GM12878 (cell line): ENCODE results near the gene RHCG. TPM values are rescaled to one million over a fixed set of nuclear protein-coding genes. Genes with fewer than 3 reads are reported as not detected.

Source experiments
- ATAC-seq: fragments of 200-7000 bp; cut with Tn5 transposase; 3 replicates; pipeline ENCODE4 v1.9.1; 2020; ENCODE audit warnings: mild to moderate bottlenecking, moderate library complexity
- BruUV-seq: library from RNA; stranded (reverse); fragments of 400-500 nt; replicated peaks from 2 replicates; lab custom pipeline; 2021; lab: Mats Ljungman, UMichigan
- CTCF ChIA-PET: fragments of 300-600 bp; sonication (Branson Sonifier 250); formaldehyde crosslinking; extraction: SDS; loops from one replicate; lab custom pipeline; 2021; ENCODE audit warnings: inconsistent platforms; lab: Yijun Ruan, JAX
- POLR2A ChIA-PET: fragments of 350-600 bp; formaldehyde crosslinking; extraction: SDS; loops from one replicate; lab custom pipeline; 2021; ENCODE audit warnings: inconsistent platforms; lab: Charles Lee
- RAD21 ChIA-PET: fragments of 300-600 bp; sonication (Branson Sonifier 250); formaldehyde crosslinking; loops from one replicate; lab custom pipeline; 2023; ENCODE audit warnings: antibody characterized with exemption; ENCODE audit not compliant: unreplicated experiment; lab: Charles Lee
- SMC1A ChIA-PET: fragments of 300-600 bp; sonication (Branson Sonifier 250); formaldehyde crosslinking; loops from one replicate; lab custom pipeline; 2023; ENCODE audit not compliant: unreplicated experiment, uncharacterized antibody; lab: Charles Lee
- DNase-seq: peaks from one replicate; pipeline ENCODE4 v3.0.0-alpha.2; 2011; ENCODE audit warnings: low read depth, low spot score
- FAIRE-seq: peaks from 3 replicates; lab custom pipeline; 2011; peaks lifted over from hg19 to GRCh38; lab: Jason Lieb, UNC
- H2AFZ ChIP-seq: 2 replicates; pipeline ENCODE4 v1.6.0; 2011; ENCODE audit warnings: low read depth, low read length, control low read depth; ENCODE audit not compliant: control insufficient read depth
- H3K27ac ChIP-seq: 2 replicates; pipeline ENCODE4 v1.5.1; 2011; ENCODE audit warnings: control low read depth; ENCODE audit not compliant: control insufficient read depth, insufficient read depth
- H3K27me3 ChIP-seq, 2 experiments: replicated peaks in 1 of 2; 2 replicates each; pipeline versions ENCODE4 v1.6.0 to v1.6.1; 2011; ENCODE audit warnings: low read length in 1 of 2; ENCODE audit not compliant: control insufficient read depth in 2 of 2, insufficient read depth in 2 of 2
- H3K36me3 ChIP-seq, 2 experiments: 2 replicates each; pipeline ENCODE4 v1.5.1; 2011; ENCODE audit warnings: low read length in 1 of 2; ENCODE audit not compliant: control insufficient read depth in 2 of 2, insufficient read depth in 2 of 2
- H3K4me1 ChIP-seq: 2 replicates; pipeline ENCODE4 v1.6.1; 2011; ENCODE audit warnings: mild to moderate bottlenecking, low read length, moderate library complexity, mixed read lengths; ENCODE audit not compliant: control insufficient read depth, insufficient read depth
- H3K4me2 ChIP-seq: 2 replicates; pipeline ENCODE4 v1.6.0; 2011; ENCODE audit warnings: control low read depth; ENCODE audit not compliant: control insufficient read depth, insufficient read depth
- H3K4me3 ChIP-seq: fragments of 200-600 bp; sonication (generic); 2 replicates; pipeline ENCODE4 v1.5.1; 2016
- H3K79me2 ChIP-seq: 2 replicates; pipeline ENCODE4 v1.6.0; 2011; ENCODE audit warnings: low read length; ENCODE audit not compliant: control insufficient read depth, insufficient read depth
- H3K9ac ChIP-seq: 2 replicates; pipeline ENCODE4 v1.8.0; 2011; ENCODE audit warnings: low read length, control low read depth, mixed read lengths; ENCODE audit not compliant: control insufficient read depth, insufficient read depth
- H3K9me3 ChIP-seq: replicated peaks from 3 replicates; pipeline ENCODE4 v1.5.1; 2011; ENCODE audit warnings: mild to moderate bottlenecking, low read length; ENCODE audit not compliant: control insufficient read depth, insufficient read depth
- H4K20me1 ChIP-seq: 2 replicates; pipeline ENCODE4 v1.6.0; 2011; ENCODE audit not compliant: control insufficient read depth, insufficient read depth
- CHD4 ChIP-seq: fragments of 200-600 bp; sonication (generic); IDR thresholded peaks from 2 replicates; pipeline ENCODE4 v1.6.1; 2016; ENCODE audit warnings: mild to moderate bottlenecking
- ESRRA ChIP-seq: IDR thresholded peaks from 2 replicates; pipeline ENCODE4 v1.6.1; 2012; ENCODE audit warnings: mild to moderate bottlenecking, low read length, improper control_type of control experiment
- HCFC1 ChIP-seq: fragments of 150-350 bp; IDR thresholded peaks from 2 replicates; pipeline ENCODE4 v1.6.1; 2014; ENCODE audit warnings: low read length
- HDGF ChIP-seq: fragments of 450-650 bp; IDR thresholded peaks from 2 replicates; pipeline ENCODE4 v1.6.1; 2016; ENCODE audit warnings: antibody characterized with exemption
- JUND ChIP-seq: IDR thresholded peaks from 2 replicates; pipeline ENCODE4 v1.6.1; 2012; ENCODE audit warnings: low read depth, mild to moderate bottlenecking, low read length, improper control_type of control experiment, moderate library complexity
- KAT2A ChIP-seq: conservative IDR thresholded peaks from 2 replicates; pipeline ENCODE4 v1.6.1; 2011; ENCODE audit warnings: low read depth, low read length; ENCODE audit not compliant: control insufficient read depth
- MLLT1 ChIP-seq: fragments of 450-650 bp; IDR thresholded peaks from 2 replicates; pipeline ENCODE4 v1.6.1; 2016; ENCODE audit warnings: mild to moderate bottlenecking
- MYC ChIP-seq: IDR thresholded peaks from 2 replicates; pipeline ENCODE4 v1.6.1; 2011; ENCODE audit warnings: mild to moderate bottlenecking, low read length, moderate library complexity, inconsistent platforms; ENCODE audit not compliant: insufficient read depth, insufficient replicate concordance, insufficient read length, severe bottlenecking
- NFIC ChIP-seq: IDR thresholded peaks from 2 replicates; pipeline ENCODE4 v1.6.1; 2012; ENCODE audit warnings: low read depth, mild to moderate bottlenecking, inconsistent platforms, low read length, moderate library complexity
- NR2C2 ChIP-seq: IDR thresholded peaks from 2 replicates; pipeline ENCODE4 v1.6.1; 2011; ENCODE audit warnings: borderline replicate concordance, low read depth; ENCODE audit not compliant: control insufficient read depth, insufficient read length
- SMC3 ChIP-seq: IDR thresholded peaks from 2 replicates; pipeline ENCODE4 v1.6.1; 2011; ENCODE audit warnings: low read length, improper control_type of control experiment, borderline replicate concordance
- SREBF1 ChIP-seq: IDR thresholded peaks from 2 replicates; pipeline ENCODE4 v1.6.1; 2012; ENCODE audit warnings: mild to moderate bottlenecking, low read length
- WRNIP1 ChIP-seq: IDR thresholded peaks from 2 replicates; pipeline ENCODE4 v1.6.1; 2011; ENCODE audit warnings: low read depth, low read length, improper control_type of control experiment, borderline replicate concordance
- ZBED1 ChIP-seq: IDR thresholded peaks from 2 replicates; pipeline ENCODE4 v1.6.1; 2016; ENCODE audit warnings: borderline replicate concordance
- WGBS: methylation state at CpG from one replicate; pipeline ENCODE4 v1.1.6; 2016; ENCODE audit warnings: low lambda C conversion rate; ENCODE audit not compliant: insufficient replicate concordance, insufficient coverage; ENCODE audit errors: missing lambda C conversion rate; 5-methylcytosine and 5-hydroxymethylcytosine counted together
- in situ Hi-C: fragments of 300-500 bp; cut with MboI; formaldehyde crosslinking; loops from 9 replicates; pipeline ENCODE4 v1.14.3; 2018; ENCODE audit warnings: mixed read lengths
- intact Hi-C: fragments of 100-400 bp; cut with micrococcal nuclease; formaldehyde crosslinking; loops from one replicate; pipeline ENCODE4 v1.14.2; 2022; ENCODE audit not compliant: unreplicated experiment
- polyA plus RNA-seq, 11 experiments: library from polyadenylated mRNA; depleted of rRNA in 4 of 11; unstranded in 6 of 11; stranded (reverse) in 5 of 11; fragments of >200 nt; fragmentation: Nextera tagmentation in 4 of 11; fragmentation: Illumina TruSeq in 1 of 11; extraction: Ambion mirVana in 4 of 11; extraction: Trizol in 1 of 11; gene quantifications; 1 replicate in 1 of 11; 2 replicates in 10 of 11; pipeline versions ENCODE4 v1.2.1 to v1.2.3, GENCODE V29; 2011 to 2016; ENCODE audit warnings: inconsistent platforms in 2 of 11, missing spikeins in 2 of 11, low read depth in 1 of 11
- total RNA-seq, 4 experiments: library from RNA; depleted of rRNA in 3 of 4; stranded (reverse); fragments of >200 nt in 3 of 4; fragmentation: Illumina TruSeq in 1 of 4; extraction: Trizol in 1 of 4; gene quantifications; 2 replicates each; pipeline versions ENCODE4 v1.2.1 to v1.2.3, GENCODE V29; 2013 to 2021
- TF ChIP-seq, protein P1 (sequence below): fragments of 150-350 bp; IDR thresholded peaks from 2 replicates; pipeline ENCODE4 v1.6.1; 2016; ENCODE audit warnings: low read depth, low read length
- TF ChIP-seq, protein P2 (sequence below): fragments of 450-650 bp; IDR thresholded peaks from 2 replicates; pipeline ENCODE4 v1.6.1; 2017; ENCODE audit warnings: mild to moderate bottlenecking

Gene RHCG
- total and polyA plus RNA-seq, 10 of the 15 experiments (the other 5 are each of a cell fraction or from before 2014, with no cell fraction given), result 0.05 to 0.11 TPM; not detected in 8

- TF ChIP-seq, protein P1, sequence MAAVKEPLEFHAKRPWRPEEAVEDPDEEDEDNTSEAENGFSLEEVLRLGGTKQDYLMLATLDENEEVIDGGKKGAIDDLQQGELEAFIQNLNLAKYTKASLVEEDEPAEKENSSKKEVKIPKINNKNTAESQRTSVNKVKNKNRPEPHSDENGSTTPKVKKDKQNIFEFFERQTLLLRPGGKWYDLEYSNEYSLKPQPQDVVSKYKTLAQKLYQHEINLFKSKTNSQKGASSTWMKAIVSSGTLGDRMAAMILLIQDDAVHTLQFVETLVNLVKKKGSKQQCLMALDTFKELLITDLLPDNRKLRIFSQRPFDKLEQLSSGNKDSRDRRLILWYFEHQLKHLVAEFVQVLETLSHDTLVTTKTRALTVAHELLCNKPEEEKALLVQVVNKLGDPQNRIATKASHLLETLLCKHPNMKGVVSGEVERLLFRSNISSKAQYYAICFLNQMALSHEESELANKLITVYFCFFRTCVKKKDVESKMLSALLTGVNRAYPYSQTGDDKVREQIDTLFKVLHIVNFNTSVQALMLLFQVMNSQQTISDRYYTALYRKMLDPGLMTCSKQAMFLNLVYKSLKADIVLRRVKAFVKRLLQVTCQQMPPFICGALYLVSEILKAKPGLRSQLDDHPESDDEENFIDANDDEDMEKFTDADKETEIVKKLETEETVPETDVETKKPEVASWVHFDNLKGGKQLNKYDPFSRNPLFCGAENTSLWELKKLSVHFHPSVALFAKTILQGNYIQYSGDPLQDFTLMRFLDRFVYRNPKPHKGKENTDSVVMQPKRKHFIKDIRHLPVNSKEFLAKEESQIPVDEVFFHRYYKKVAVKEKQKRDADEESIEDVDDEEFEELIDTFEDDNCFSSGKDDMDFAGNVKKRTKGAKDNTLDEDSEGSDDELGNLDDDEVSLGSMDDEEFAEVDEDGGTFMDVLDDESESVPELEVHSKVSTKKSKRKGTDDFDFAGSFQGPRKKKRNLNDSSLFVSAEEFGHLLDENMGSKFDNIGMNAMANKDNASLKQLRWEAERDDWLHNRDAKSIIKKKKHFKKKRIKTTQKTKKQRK, result no peak
- TF ChIP-seq WRNIP1, result no peak
- no peak for TF ChIP-seq HDGF
Measured at GRCh38 chr15:89526601-89527441, 30.4 kb upstream of the RHCG start (continued).

DNA sequence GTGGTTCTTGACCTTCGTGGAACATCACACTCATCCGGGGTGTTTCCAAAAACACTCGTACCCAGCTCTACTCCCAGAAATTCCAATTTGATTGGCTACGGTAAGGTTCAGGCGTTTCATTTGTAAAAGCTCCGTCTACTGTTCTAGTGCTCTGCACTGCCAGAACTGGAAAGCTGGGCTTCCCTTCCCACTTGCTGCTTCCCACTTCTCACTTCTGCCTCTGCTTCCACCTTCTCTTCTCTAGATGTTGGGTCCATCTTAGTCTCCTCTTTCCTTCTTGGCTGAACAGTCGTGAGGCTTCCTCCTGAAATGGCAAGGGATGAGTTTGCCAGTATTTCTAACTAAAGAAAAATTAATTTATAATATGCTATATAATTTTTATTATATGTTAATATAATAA, 29.8 kb upstream of the RHCG start:
- H3K27me3 ChIP-seq, result no peaks in the 10 kb centered on the region
- POLR2A ChIA-PET, result no interaction called here
- FAIRE-seq, result no peak
- intact Hi-C loops (no loop called here), in situ Hi-C loops (no loop called here)
- no peak overlapping the region for H3K27ac ChIP-seq
- no peaks in the 10 kb centered on the region for H3K79me2 ChIP-seq
- RAD21 ChIA-PET, result no interaction called here
- H3K36me3 ChIP-seq, result no peaks in the 10 kb centered on the region
- no peak for ATAC-seq
- no peaks in the 10 kb centered on the region for H3K9me3 ChIP-seq
- no peak overlapping the region for H3K9ac ChIP-seq
- H3K4me3 ChIP-seq, result no peak overlapping the region
- SMC1A ChIA-PET, result interaction anchor here (1.4 kb wide), 1 partner anchor 26 kb away, joined by 3 read pairs; no protein-coding TSS in a partner anchor
- WGBS, result 60% methylated on average over 7 of the region's 7 CpGs
- DNase-seq, result no peak
- CTCF ChIA-PET, result interaction anchor here (2.0 kb wide), 1 partner anchor 167 kb away, joined by 8 read pairs; no protein-coding TSS in a partner anchor
- no peak overlapping the region for H2AFZ ChIP-seq
- H4K20me1 ChIP-seq, result no peaks in the 10 kb centered on the region
- BruUV-seq, result no TSS peak
- no peak overlapping the region for H3K4me2 ChIP-seq
- H3K4me1 ChIP-seq, result no peaks in the 10 kb centered on the region; the same call in none of the 2 replicates
- TF ChIP-seq HCFC1 (no peak), SMC3 (no peak), ESRRA (no peak), NFIC (no peak), ZBED1 (no peak), MLLT1 (no peak), JUND (no peak), MYC (no peak), CHD4 (no peak), SREBF1 (no peak), KAT2A (no peak), NR2C2 (no peak)
- TF ChIP-seq, protein P2, sequence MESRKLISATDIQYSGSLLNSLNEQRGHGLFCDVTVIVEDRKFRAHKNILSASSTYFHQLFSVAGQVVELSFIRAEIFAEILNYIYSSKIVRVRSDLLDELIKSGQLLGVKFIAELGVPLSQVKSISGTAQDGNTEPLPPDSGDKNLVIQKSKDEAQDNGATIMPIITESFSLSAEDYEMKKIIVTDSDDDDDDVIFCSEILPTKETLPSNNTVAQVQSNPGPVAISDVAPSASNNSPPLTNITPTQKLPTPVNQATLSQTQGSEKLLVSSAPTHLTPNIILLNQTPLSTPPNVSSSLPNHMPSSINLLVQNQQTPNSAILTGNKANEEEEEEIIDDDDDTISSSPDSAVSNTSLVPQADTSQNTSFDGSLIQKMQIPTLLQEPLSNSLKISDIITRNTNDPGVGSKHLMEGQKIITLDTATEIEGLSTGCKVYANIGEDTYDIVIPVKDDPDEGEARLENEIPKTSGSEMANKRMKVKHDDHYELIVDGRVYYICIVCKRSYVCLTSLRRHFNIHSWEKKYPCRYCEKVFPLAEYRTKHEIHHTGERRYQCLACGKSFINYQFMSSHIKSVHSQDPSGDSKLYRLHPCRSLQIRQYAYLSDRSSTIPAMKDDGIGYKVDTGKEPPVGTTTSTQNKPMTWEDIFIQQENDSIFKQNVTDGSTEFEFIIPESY, result no peak
